ENCODE data around the gene LRRTM3. TPM values are rescaled to one million over a fixed set of nuclear protein-coding genes. Genes with fewer than 3 reads are reported as not detected.

The LRRTM3 gene
- total RNA-seq, 2 experiments from 2014 or later, result not detected

- CTCF ChIA-PET, result no interaction called here
- no peak for TF ChIP-seq CTCF (IDR thresholded peaks at IDR 0.05)
- Histone ChIP-seq H3K4me3 (ENCODE audit: low read length) (no peak overlapping the region), H3K36me3 (ENCODE audit: insufficient read depth, low read length) (no peaks in the 10 kb centered on the region), H3K27me3 (ENCODE audit: control insufficient read depth in 1 of 2, insufficient read depth in 2 of 2, low read length in 2 of 2) (peaks cover 23 to 48% of the 10 kb centered on the region in 2 experiments), H3K4me1 (ENCODE audit: insufficient read depth, low read length) (no peaks in the 10 kb centered on the region), H3K27ac (ENCODE audit: low read depth in 1 of 2, low read length in 2 of 2) (no peak overlapping the region), H3K9me3 (ENCODE audit: control insufficient read depth in 1 of 2, insufficient read depth in 1 of 2, low read length in 2 of 2) (peaks cover 0 to 3% of the 10 kb centered on the region in 2 experiments)
- intact Hi-C loops (cut with DNase I, micrococcal nuclease), result no loop called here
- Mint-ChIP-seq H3K36me3 (ENCODE audit: low read depth) (no peaks in the 10 kb centered on the region), H3K4me1 (ENCODE audit: low read depth) (peaks cover 7% of the 10 kb centered on the region), H3K9me3 (no peaks in the 10 kb centered on the region), H3K27me3 (peaks cover 66% of the 10 kb centered on the region), H3K27ac (no peak overlapping the region), H3K4me3 (no peak overlapping the region)
- POLR2A ChIA-PET, result no interaction called here
- DNase-seq, result no peak
- ATAC-seq (ENCODE audit: poor library complexity), result no peak
Observed at GRCh38 chr10:66926841-66927240, 1.0 kb downstream of the LRRTM3 start.

DNA sequence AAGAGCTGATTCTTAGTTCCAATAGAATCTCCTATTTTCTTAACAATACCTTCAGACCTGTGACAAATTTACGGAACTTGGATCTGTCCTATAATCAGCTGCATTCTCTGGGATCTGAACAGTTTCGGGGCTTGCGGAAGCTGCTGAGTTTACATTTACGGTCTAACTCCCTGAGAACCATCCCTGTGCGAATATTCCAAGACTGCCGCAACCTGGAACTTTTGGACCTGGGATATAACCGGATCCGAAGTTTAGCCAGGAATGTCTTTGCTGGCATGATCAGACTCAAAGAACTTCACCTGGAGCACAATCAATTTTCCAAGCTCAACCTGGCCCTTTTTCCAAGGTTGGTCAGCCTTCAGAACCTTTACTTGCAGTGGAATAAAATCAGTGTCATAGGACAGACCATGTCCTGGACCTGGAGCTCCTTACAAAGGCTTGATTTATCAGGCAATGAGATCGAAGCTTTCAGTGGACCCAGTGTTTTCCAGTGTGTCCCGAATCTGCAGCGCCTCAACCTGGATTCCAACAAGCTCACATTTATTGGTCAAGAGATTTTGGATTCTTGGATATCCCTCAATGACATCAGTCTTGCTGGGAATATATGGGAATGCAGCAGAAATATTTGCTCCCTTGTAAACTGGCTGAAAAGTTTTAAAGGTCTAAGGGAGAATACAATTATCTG, 1.6 kb downstream of the LRRTM3 start:
- Mint-ChIP-seq H3K4me1 (ENCODE audit: low read depth) (peaks cover 7% of the 10 kb centered on the region), H3K9me3 (no peaks in the 10 kb centered on the region), H3K27ac (no peak overlapping the region), H3K36me3 (ENCODE audit: low read depth) (no peaks in the 10 kb centered on the region), H3K27me3 (peaks cover 72% of the 10 kb centered on the region), H3K4me3 (no peak overlapping the region)
- intact Hi-C loops (cut with DNase I, micrococcal nuclease), result no loop called here
- Histone ChIP-seq H3K9me3 (ENCODE audit: control insufficient read depth in 1 of 2, insufficient read depth in 1 of 2, low read length in 2 of 2) (peaks cover 0 to 3% of the 10 kb centered on the region in 2 experiments), H3K4me1 (ENCODE audit: insufficient read depth, low read length) (no peaks in the 10 kb centered on the region), H3K27ac (ENCODE audit: low read depth in 1 of 2, low read length in 2 of 2) (no peak overlapping the region), H3K36me3 (ENCODE audit: insufficient read depth, low read length) (no peaks in the 10 kb centered on the region), H3K4me3 (ENCODE audit: low read length) (no peak overlapping the region), H3K27me3 (ENCODE audit: control insufficient read depth in 1 of 2, insufficient read depth in 2 of 2, low read length in 2 of 2) (peaks cover 23 to 48% of the 10 kb centered on the region in 2 experiments)
- CTCF ChIA-PET, result no interaction called here
- no peak for TF ChIP-seq CTCF (IDR thresholded peaks at IDR 0.05)
- ATAC-seq (ENCODE audit: poor library complexity), result no peak
- POLR2A ChIA-PET, result no interaction called here
- DNase-seq, result no peak

- peaks cover 72% of the 10 kb centered on the region for H3K27me3 Mint-ChIP-seq
- no peaks in the 10 kb centered on the region for H3K9me3 Mint-ChIP-seq
- peaks cover 7% of the 10 kb centered on the region for H3K4me1 Mint-ChIP-seq (ENCODE audit: low read depth)
- H3K36me3 Mint-ChIP-seq (ENCODE audit: low read depth), result no peaks in the 10 kb centered on the region
- Histone ChIP-seq H3K4me1 (ENCODE audit: insufficient read depth, low read length) (no peaks in the 10 kb centered on the region), H3K27me3 (ENCODE audit: control insufficient read depth in 1 of 2, insufficient read depth in 2 of 2, low read length in 2 of 2) (peaks cover 23 to 48% of the 10 kb centered on the region in 2 experiments), H3K9me3 (ENCODE audit: control insufficient read depth in 1 of 2, insufficient read depth in 1 of 2, low read length in 2 of 2) (peaks cover 0 to 3% of the 10 kb centered on the region in 2 experiments), H3K36me3 (ENCODE audit: insufficient read depth, low read length) (no peaks in the 10 kb centered on the region), H3K27ac (ENCODE audit: low read depth in 1 of 2, low read length in 2 of 2) (no peak overlapping the region), H3K4me3 (ENCODE audit: low read length) (no peak overlapping the region)
- intact Hi-C loops (cut with DNase I, micrococcal nuclease), result no loop called here
- ChIA-PET POLR2A (no interaction called here), CTCF (no interaction called here)
- DNase-seq (no peak), ATAC-seq (ENCODE audit: poor library complexity) (no peak)
- no peak overlapping the region for H3K4me3 Mint-ChIP-seq
- no peak overlapping the region for H3K27ac Mint-ChIP-seq
- TF ChIP-seq CTCF (IDR thresholded peaks at IDR 0.05), result no peak
Observed at GRCh38 chr10:66927971-66928770, 2.3 kb downstream of the LRRTM3 start.

Measured in CD4-positive, alpha-beta T cell (primary cell).